Measurements from ENCODE around the gene HMCN2.

HMCN2 gene

DNA sequence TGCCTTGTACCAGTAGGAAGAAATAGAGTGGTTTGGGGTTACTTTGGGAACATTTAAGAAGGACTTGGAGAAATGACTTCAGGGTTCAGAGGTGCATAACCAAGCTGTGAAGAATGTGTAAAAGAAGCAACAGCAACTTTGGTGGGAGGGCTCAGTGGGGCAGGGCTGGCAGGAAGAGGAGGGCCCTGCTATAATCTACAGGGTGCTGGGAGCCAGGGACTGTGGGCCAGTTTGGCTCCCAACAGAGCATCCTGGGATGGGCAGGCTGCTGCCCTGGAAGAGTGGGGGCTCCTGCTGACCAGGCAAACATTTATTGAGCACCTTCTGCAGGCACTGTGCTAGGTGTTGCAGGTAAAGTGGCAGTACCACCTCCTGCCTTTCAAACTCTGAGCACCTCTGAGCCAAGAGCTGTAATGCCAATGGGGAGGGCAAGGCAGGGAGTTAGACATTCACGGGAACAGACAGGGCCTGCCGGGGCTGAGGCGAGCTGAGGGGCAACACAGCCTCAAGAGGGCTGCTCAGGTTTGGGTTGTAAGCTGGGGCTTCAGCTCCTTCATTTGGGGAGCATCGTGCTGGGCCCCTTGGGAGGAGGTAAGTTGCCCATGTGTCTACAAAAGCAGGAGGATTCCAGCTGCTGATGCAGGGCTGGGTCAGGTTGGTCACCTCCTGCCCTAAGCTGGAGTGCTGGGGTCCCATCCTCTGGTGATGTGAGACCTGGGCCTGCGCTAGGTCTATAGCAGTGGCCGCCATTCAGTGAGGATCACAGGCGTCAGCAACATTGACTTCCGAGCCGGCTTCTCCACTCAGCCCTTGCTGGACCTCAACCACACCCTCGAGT is 30.6 kb downstream of the HMCN2 start:
- H3K27ac ChIP-seq: no peak overlapping the region
- TF ChIP-seq, protein P1, sequence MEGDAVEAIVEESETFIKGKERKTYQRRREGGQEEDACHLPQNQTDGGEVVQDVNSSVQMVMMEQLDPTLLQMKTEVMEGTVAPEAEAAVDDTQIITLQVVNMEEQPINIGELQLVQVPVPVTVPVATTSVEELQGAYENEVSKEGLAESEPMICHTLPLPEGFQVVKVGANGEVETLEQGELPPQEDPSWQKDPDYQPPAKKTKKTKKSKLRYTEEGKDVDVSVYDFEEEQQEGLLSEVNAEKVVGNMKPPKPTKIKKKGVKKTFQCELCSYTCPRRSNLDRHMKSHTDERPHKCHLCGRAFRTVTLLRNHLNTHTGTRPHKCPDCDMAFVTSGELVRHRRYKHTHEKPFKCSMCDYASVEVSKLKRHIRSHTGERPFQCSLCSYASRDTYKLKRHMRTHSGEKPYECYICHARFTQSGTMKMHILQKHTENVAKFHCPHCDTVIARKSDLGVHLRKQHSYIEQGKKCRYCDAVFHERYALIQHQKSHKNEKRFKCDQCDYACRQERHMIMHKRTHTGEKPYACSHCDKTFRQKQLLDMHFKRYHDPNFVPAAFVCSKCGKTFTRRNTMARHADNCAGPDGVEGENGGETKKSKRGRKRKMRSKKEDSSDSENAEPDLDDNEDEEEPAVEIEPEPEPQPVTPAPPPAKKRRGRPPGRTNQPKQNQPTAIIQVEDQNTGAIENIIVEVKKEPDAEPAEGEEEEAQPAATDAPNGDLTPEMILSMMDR (IDR thresholded peaks at IDR 0.05): no peak
- TF ChIP-seq ZFX (IDR thresholded peaks at IDR 0.05; ENCODE audit: borderline replicate concordance): no peak

DNA sequence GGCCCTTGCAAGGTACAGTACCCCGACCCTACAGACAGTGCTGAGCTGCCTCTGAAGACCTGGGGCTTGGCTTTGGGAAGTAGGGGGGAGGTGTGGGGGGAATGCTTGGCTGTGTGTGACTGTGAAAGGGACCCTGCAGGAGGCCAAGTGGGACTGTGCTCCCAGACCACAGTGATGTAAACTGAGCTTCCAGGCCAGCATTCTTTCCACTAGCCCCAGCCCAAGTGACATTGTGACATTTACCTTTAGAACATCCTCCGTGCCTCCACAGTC is 31.2 kb downstream of the HMCN2 start:
- no peak overlapping the region for H3K27ac ChIP-seq
- TF ChIP-seq, protein P1 (IDR thresholded peaks at IDR 0.05): no peak
- no peak for TF ChIP-seq ZFX (IDR thresholded peaks at IDR 0.05; ENCODE audit: borderline replicate concordance)

- no peak overlapping the region for H3K27ac ChIP-seq
- no peak for TF ChIP-seq ZFX (IDR thresholded peaks at IDR 0.05; ENCODE audit: borderline replicate concordance)
These were observed 31.8 kb downstream of the HMCN2 start for GRCh38 chr9:130297371-130297770.

DNA sequence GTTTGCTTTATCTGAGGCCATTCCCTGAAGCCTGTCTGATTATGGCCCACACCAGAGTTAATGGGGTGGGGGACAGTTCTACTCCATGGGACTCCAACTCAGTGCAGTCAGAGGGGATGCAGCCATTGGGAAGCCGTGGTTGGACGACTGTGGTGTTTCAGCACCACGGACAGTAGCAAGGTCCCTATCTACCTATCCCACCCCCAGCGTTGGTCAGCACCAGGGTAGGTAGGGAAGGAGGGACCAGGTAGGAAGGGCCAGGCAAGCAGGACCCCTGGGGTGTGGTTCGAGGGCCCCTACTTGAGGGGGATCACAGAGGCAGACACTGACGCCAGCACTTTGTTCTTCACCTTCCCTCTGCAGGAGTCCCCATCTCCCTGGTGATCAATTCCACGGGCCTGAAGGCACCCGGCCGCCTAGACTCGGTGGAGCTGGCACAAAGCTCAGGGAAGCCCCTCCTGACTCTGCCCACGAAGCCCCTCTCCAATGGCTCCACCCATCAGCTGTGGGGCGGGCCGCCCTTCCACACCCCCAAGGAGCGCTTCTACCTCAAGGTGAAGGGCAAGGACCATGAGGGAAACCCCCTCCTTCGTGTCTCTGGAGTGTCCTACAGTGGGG is 33.2 kb downstream of the HMCN2 start:
- H3K27ac ChIP-seq: no peak overlapping the region
- no peak for TF ChIP-seq ZFX (IDR thresholded peaks at IDR 0.05; ENCODE audit: borderline replicate concordance)
- TF ChIP-seq, protein P1 (IDR thresholded peaks at IDR 0.05): no peak

DNA sequence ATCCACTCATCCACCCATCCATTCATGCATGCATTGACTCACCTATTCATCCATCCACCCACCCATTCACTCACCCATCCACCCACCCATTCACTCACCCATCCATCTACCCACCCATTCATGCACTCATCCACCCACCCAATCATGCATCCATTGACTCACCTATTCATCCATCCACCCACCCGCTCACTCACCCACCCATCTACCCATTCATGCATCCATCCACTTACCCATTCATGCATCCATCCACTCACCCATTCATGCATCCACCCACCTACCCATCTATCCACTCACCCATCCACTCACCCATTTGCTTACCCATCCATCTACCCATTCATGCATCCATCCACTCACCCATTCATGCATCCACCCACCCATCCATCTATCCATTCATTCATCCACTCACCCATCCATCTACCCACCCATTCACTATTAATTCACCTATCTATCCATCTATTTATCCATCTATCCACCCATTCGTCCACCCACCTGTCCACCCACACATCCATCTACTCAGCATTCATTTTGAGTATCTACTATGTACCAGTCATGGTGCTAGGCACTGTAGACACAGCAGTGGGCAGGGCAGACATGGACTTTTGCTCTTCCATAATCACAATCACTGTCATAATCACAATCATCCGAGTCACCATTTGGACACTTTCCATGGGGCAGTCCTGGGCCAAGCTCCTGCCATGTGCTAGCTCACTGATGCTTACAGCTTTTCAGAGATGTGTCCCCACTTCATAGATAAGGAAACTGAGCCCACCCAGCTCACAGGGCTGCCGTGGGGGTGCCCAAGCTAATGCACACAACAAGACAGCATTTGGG is 34.4 kb downstream of the HMCN2 start:
- TF ChIP-seq, protein P1 (IDR thresholded peaks at IDR 0.05): no peak
- TF ChIP-seq ZFX (IDR thresholded peaks at IDR 0.05; ENCODE audit: borderline replicate concordance): no peak
- no peak overlapping the region for H3K27ac ChIP-seq

DNA sequence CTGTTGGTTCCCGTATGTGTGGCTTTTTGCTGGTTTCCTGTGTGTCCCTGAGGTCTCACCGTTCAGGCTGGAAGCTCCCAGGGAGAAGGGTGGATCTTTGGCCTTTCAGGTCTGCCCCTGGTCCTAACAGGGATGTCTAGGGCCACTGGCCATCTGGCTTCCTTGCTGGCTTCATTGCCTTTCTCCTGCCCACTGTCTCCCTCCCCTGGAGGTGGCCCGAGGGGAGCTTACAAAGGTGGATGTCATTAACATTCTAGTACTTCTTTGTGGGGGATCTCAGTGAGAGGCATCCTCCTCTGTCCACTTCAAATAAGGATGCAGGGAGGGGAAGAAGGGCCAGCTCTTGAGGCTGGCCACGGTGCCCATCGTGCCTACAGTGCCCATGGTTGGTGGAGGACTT is 35.2 kb downstream of the HMCN2 start:
- TF ChIP-seq ZFX (IDR thresholded peaks at IDR 0.05; ENCODE audit: borderline replicate concordance): no peak
- TF ChIP-seq, protein P1 (IDR thresholded peaks at IDR 0.05): no peak

DNA sequence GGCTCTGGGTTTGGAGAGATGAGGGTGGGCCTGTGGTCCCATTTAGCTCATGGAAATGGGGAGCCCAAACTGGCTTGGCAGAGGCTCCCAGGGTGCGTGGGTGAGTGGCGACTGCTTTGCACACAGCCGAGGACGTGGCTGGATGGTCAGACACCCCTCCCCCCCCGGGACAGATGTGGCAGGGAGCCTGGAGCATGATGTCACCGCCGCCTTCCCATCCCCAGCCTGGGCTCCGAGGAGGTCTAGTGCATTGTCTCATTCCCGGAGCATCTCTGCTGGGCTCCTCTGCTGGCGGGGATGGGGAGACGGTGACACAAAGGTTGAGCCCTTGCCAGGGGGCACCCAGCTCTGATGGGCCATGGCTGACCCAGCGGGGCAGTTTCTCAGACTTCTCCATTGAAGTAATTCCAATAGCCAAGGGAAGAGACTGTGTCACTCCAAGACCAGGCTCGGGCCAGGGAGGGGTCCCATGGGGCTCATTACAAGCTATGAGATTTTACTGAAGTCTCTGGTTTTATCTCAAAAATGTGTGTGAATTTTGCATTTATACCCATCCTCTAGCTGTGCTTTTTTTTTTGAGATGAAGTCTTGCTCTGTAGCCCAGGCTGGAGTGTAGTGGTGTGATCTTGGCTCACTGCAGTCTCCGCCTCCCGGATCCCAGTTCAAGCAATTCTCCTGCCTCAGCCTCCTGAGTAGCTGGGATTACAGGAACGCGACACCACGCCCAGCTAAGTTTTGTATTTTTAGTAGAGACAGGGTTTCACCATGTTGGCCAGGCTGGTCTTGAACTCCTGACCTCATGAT is 36.1 kb downstream of the HMCN2 start:
- TF ChIP-seq ZFX (IDR thresholded peaks at IDR 0.05; ENCODE audit: borderline replicate concordance): no peak
- TF ChIP-seq, protein P1 (IDR thresholded peaks at IDR 0.05): no peak
- no peak overlapping the region for H3K27ac ChIP-seq

More for the DNA sequence above, 35.2 kb downstream of the HMCN2 start:
- H3K27ac ChIP-seq: no peak overlapping the region

All from 22Rv1 (cell line).